K562 (cell line): ENCODE results near the gene GINS2. TPM values are rescaled to one million over a fixed set of nuclear protein-coding genes. Genes with fewer than 3 reads are reported as not detected.
A peak's percentile ranks its signal among the peaks of the same experiment; 100 is the strongest.

Source experiments
- ATAC-seq: fragments of 200-7000 bp; cut with Tn5 transposase; 3 replicates; pipeline ENCODE4 v1.9.1; 2020; ENCODE audit warnings: moderate library complexity
- BruUV-seq: library from RNA; stranded (reverse); fragments of 400-500 nt; replicated peaks from 2 replicates; lab custom pipeline; 2021; lab: Mats Ljungman, UMichigan
- CTCF ChIA-PET: fragments of 300-600 bp; formaldehyde crosslinking; extraction: SDS; loops from one replicate; lab custom pipeline; 2021; ENCODE audit warnings: low intra/inter-chr PET ratio; lab: Yijun Ruan, JAX
- POLR2A ChIA-PET: fragments of 300-600, 350-650 bp; sonication (Branson Sonifier 250); formaldehyde crosslinking; extraction: SDS; loops from one replicate; lab custom pipeline; 2021; ENCODE audit warnings: antibody characterized with exemption, inconsistent platforms; lab: Yijun Ruan, JAX
- DNase-seq, 4 experiments: peaks; one replicate each; pipeline versions ENCODE4 v3.0.0 to v3.0.0-alpha.2; 2011 to 2018; ENCODE audit warnings: low spot score in 3 of 4, mixed read lengths in 3 of 4; ENCODE audit errors: extremely low read depth in 1 of 4
- FAIRE-seq: peaks from 2 replicates; lab custom pipeline; 2011; peaks lifted over from hg19 to GRCh38; lab: Jason Lieb, UNC
- H2AFZ ChIP-seq: 2 replicates; pipeline ENCODE4 v1.6.0; 2011; ENCODE audit warnings: low read depth, low read length, control low read depth, inconsistent platforms
- H3K27ac ChIP-seq: fragments of 200-600 bp; 3 replicates; pipeline ENCODE4 v1.8.0; 2011; ENCODE audit warnings: low read depth, mild to moderate bottlenecking, control low read depth, inconsistent platforms, low read length, moderate library complexity, mixed read lengths; ENCODE audit errors: extremely low read depth
- H3K27me3 ChIP-seq, 2 experiments: fragments of 300-600 bp in 1 of 2; 2 replicates in 1 of 2; 3 replicates in 1 of 2; pipeline versions ENCODE4 v1.6.0 to v1.8.0; 2011; ENCODE audit warnings: inconsistent platforms in 2 of 2, low read length in 2 of 2, mild to moderate bottlenecking in 1 of 2, mixed read lengths in 1 of 2, moderate library complexity in 1 of 2; ENCODE audit not compliant: control insufficient read depth in 2 of 2, insufficient read depth in 2 of 2
- H3K36me3 ChIP-seq: fragments of 300-600 bp; 3 replicates; pipeline ENCODE4 v1.8.0; 2011; ENCODE audit warnings: mild to moderate bottlenecking, low read length, inconsistent platforms; ENCODE audit not compliant: control insufficient read depth, insufficient read depth
- H3K4me1 ChIP-seq, 2 experiments: fragments of 200-600 bp in 1 of 2; replicated peaks in 1 of 2; 2 replicates in 1 of 2; 3 replicates in 1 of 2; pipeline versions ENCODE4 v1.5.1 to v1.8.0; 2011; ENCODE audit warnings: inconsistent platforms in 2 of 2, low read length in 2 of 2, mild to moderate bottlenecking in 1 of 2, mixed read lengths in 1 of 2, moderate library complexity in 1 of 2; ENCODE audit not compliant: control insufficient read depth in 2 of 2, insufficient read depth in 2 of 2
- H3K4me2 ChIP-seq: 2 replicates; pipeline ENCODE4 v1.6.1; 2011; ENCODE audit warnings: low read length, control low read depth, inconsistent platforms, mixed read lengths; ENCODE audit not compliant: insufficient read depth
- H3K4me3 ChIP-seq: fragments of 200-600 bp; sonication (generic), shearing (Covaris generic); 2 replicates; pipeline ENCODE4 v1.5.1; 2016; ENCODE audit warnings: control low read depth, inconsistent platforms
- H3K79me2 ChIP-seq: fragments of 200-600 bp; 3 replicates; pipeline ENCODE4 v1.8.0; 2011; ENCODE audit warnings: low read length, inconsistent platforms; ENCODE audit not compliant: control insufficient read depth, insufficient read depth
- H3K9ac ChIP-seq, 2 experiments: 2 replicates each; pipeline versions ENCODE4 v1.6.0 to v1.6.1; 2011; ENCODE audit warnings: low read depth in 2 of 2, low read length in 2 of 2, control low read depth in 1 of 2, inconsistent platforms in 1 of 2, mild to moderate bottlenecking in 1 of 2, mixed read lengths in 1 of 2; ENCODE audit not compliant: insufficient read depth in 1 of 2
- H3K9me1 ChIP-seq: one replicate; pipeline ENCODE4 v1.6.0; 2011; ENCODE audit warnings: inconsistent platforms, mild to moderate bottlenecking, low read length, moderate library complexity; ENCODE audit not compliant: control insufficient read depth, insufficient read depth
- H3K9me3 ChIP-seq: replicated peaks from 2 replicates; pipeline ENCODE4 v1.5.1; 2011; ENCODE audit warnings: low read depth, low read length, inconsistent platforms; ENCODE audit not compliant: control insufficient read depth, insufficient read depth
- H4K20me1 ChIP-seq: replicated peaks from 2 replicates; pipeline ENCODE4 v1.6.1; 2011; ENCODE audit warnings: low read length, inconsistent platforms, mixed read lengths; ENCODE audit not compliant: control insufficient read depth, insufficient read depth
- POLR2G ChIP-seq: fragments of 200-400 bp; formaldehyde crosslinking; IDR thresholded peaks from 2 replicates; pipeline ENCODE4 v1.6.1; 2017; ENCODE audit warnings: low read depth, mild to moderate bottlenecking, antibody characterized with exemption, low read length, moderate library complexity
- SPI1 ChIP-seq: IDR thresholded peaks from 2 replicates; pipeline ENCODE4 v1.6.1; 2011; ENCODE audit warnings: low read depth, low read length, control low read depth, borderline replicate concordance
- SRSF3 ChIP-seq: fragments of 200-400 bp; formaldehyde crosslinking; IDR thresholded peaks from 2 replicates; pipeline ENCODE4 v1.6.1; 2016; ENCODE audit warnings: mild to moderate bottlenecking, low read length, moderate library complexity; ENCODE audit not compliant: insufficient read depth
- STAG1 ChIP-seq: sonication (generic); formaldehyde crosslinking; IDR thresholded peaks from 2 replicates; pipeline ENCODE4 v1.5.0; 2020; ENCODE audit warnings: missing genetic modification reagents, borderline replicate concordance
- WGBS: fragments of 100-300 bp; shearing (Covaris generic); methylation state at CpG from one replicate; pipeline ENCODE4 v1.1.6; 2016; ENCODE audit warnings: low coverage, mixed read lengths; ENCODE audit not compliant: insufficient coverage; ENCODE audit errors: missing lambda C conversion rate; 5-methylcytosine and 5-hydroxymethylcytosine counted together
- in situ Hi-C: fragments of 300-500 bp; cut with MboI; formaldehyde crosslinking; loops from 4 replicates; pipeline ENCODE4 v1.15.0; 2018; ENCODE audit warnings: inconsistent platforms, mixed read lengths
- intact Hi-C: fragments of 100-400 bp; cut with micrococcal nuclease; formaldehyde crosslinking; loops from 2 replicates; pipeline ENCODE4 v1.14.2; 2022
- polyA plus RNA-seq, 8 experiments: library from polyadenylated mRNA; depleted of rRNA in 4 of 8; stranded (reverse) in 5 of 8; unstranded in 3 of 8; fragments of >200 nt; fragmentation: Nextera tagmentation in 2 of 8; fragmentation: Illumina TruSeq in 1 of 8; extraction: Ambion mirVana in 2 of 8; extraction: Trizol in 1 of 8; gene quantifications; 2 replicates each; pipeline versions ENCODE4 v1.2.1 to v1.2.3, GENCODE V29; 2011 to 2014; ENCODE audit warnings: inconsistent platforms in 1 of 8, missing spikeins in 1 of 8
- total RNA-seq, 7 experiments: library from RNA; depleted of rRNA in 6 of 7; stranded (reverse); fragments of >200 nt in 6 of 7; fragmentation: Illumina TruSeq in 2 of 7; extraction: Trizol in 2 of 7; gene quantifications; 2 replicates each; pipeline versions ENCODE4 v1.2.1 to v1.2.3, GENCODE V29; 2011 to 2021; ENCODE audit warnings: low replicate concordance in 1 of 7
- TF ChIP-seq, protein P1 (sequence below): fragments of 450-650 bp; IDR thresholded peaks from 2 replicates; pipeline ENCODE4 v1.6.1; 2016; ENCODE audit warnings: borderline replicate concordance
- TF ChIP-seq, protein P2 (sequence below), 2 experiments: fragments of 450-650 bp; formaldehyde crosslinking in 1 of 2; IDR thresholded peaks; 2 replicates each; pipeline versions ENCODE4 v1.4.0 to v1.6.1; 2014 to 2020; ENCODE audit warnings: mild to moderate bottlenecking in 2 of 2, borderline replicate concordance in 1 of 2, low read depth in 1 of 2
- TF ChIP-seq, protein P3 (sequence below): sonication (generic); formaldehyde crosslinking; IDR thresholded peaks from 2 replicates; pipeline ENCODE4 v1.8.1; 2023; ENCODE audit warnings: mild to moderate bottlenecking, missing genetic modification reagents

The GINS2 gene
- total and polyA plus RNA-seq, 9 of the 15 experiments (the other 6 are each of a cell fraction or from before 2014, with no cell fraction given): 40.4 to 76.2 (median 44.6) TPM

DNA sequence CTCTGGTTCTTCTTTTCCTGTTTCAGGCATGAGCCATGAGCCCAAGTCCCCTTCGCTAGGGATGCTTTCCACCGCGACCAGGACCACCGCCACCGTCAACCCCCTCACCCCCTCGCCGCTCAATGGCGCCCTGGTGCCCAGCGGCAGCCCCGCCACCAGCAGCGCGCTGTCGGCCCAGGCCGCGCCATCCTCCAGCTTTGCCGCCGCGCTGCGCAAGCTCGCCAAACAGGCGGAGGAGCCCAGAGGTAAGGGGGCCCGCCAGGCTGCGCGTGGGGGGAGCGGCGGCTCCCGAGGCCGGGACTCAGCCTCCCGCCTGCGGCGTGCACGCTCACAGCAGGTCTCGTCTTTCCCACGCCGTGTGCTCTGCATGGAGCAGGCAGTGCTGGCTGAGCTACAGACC, 54.9 kb downstream of the GINS2 start:
- Histone ChIP-seq H3K9ac (no peak overlapping the region; a peak in 1 of 4 replicates), H3K4me2 (no peak overlapping the region), H2AFZ (no peak overlapping the region), H3K9me3 (peaks cover 5% of the 10 kb centered on the region; the same call in 1 of the 2 replicates), H3K9me1 (peaks cover 16% of the 10 kb centered on the region), H3K27ac (no peak overlapping the region), H3K36me3 (peaks cover 97% of the 10 kb centered on the region; the same call in 2 of the 3 replicates), H4K20me1 (peaks cover 92% of the 10 kb centered on the region), H3K4me3 (no peak overlapping the region), H3K27me3 (no peaks in the 10 kb centered on the region), H3K4me1 (peaks cover 0 to 80% of the 10 kb centered on the region in 2 experiments; a peak in 2 of 5 replicates), H3K79me2 (peaks cover 99% of the 10 kb centered on the region)
- FAIRE-seq: no peak
- 93% methylated on average over 21 of the region's 35 CpGs for WGBS
- no peak for ATAC-seq
- ChIA-PET POLR2A (interaction anchor here (0.7 to 1.0 kb wide), 2 partner anchors 11 to 17 kb away, joined by 3 read pairs; no protein-coding TSS in a partner anchor), CTCF (no interaction called here)
- no peak for DNase-seq
- intact Hi-C loops: no loop called here
- in situ Hi-C loops: no loop called here
- BruUV-seq: no TSS peak
- TF ChIP-seq, protein P1, sequence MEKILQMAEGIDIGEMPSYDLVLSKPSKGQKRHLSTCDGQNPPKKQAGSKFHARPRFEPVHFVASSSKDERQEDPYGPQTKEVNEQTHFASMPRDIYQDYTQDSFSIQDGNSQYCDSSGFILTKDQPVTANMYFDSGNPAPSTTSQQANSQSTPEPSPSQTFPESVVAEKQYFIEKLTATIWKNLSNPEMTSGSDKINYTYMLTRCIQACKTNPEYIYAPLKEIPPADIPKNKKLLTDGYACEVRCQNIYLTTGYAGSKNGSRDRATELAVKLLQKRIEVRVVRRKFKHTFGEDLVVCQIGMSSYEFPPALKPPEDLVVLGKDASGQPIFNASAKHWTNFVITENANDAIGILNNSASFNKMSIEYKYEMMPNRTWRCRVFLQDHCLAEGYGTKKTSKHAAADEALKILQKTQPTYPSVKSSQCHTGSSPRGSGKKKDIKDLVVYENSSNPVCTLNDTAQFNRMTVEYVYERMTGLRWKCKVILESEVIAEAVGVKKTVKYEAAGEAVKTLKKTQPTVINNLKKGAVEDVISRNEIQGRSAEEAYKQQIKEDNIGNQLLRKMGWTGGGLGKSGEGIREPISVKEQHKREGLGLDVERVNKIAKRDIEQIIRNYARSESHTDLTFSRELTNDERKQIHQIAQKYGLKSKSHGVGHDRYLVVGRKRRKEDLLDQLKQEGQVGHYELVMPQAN: no peak
- TF ChIP-seq, protein P2, sequence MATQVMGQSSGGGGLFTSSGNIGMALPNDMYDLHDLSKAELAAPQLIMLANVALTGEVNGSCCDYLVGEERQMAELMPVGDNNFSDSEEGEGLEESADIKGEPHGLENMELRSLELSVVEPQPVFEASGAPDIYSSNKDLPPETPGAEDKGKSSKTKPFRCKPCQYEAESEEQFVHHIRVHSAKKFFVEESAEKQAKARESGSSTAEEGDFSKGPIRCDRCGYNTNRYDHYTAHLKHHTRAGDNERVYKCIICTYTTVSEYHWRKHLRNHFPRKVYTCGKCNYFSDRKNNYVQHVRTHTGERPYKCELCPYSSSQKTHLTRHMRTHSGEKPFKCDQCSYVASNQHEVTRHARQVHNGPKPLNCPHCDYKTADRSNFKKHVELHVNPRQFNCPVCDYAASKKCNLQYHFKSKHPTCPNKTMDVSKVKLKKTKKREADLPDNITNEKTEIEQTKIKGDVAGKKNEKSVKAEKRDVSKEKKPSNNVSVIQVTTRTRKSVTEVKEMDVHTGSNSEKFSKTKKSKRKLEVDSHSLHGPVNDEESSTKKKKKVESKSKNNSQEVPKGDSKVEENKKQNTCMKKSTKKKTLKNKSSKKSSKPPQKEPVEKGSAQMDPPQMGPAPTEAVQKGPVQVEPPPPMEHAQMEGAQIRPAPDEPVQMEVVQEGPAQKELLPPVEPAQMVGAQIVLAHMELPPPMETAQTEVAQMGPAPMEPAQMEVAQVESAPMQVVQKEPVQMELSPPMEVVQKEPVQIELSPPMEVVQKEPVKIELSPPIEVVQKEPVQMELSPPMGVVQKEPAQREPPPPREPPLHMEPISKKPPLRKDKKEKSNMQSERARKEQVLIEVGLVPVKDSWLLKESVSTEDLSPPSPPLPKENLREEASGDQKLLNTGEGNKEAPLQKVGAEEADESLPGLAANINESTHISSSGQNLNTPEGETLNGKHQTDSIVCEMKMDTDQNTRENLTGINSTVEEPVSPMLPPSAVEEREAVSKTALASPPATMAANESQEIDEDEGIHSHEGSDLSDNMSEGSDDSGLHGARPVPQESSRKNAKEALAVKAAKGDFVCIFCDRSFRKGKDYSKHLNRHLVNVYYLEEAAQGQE (IDR thresholded peaks at IDR 0.05; ENCODE audit: borderline replicate concordance): no peak
- TF ChIP-seq, protein P2 (CRISPR knock-in tag; IDR thresholded peaks at IDR 0.05; ENCODE audit: low read depth): no peak
- TF ChIP-seq, protein P3, sequence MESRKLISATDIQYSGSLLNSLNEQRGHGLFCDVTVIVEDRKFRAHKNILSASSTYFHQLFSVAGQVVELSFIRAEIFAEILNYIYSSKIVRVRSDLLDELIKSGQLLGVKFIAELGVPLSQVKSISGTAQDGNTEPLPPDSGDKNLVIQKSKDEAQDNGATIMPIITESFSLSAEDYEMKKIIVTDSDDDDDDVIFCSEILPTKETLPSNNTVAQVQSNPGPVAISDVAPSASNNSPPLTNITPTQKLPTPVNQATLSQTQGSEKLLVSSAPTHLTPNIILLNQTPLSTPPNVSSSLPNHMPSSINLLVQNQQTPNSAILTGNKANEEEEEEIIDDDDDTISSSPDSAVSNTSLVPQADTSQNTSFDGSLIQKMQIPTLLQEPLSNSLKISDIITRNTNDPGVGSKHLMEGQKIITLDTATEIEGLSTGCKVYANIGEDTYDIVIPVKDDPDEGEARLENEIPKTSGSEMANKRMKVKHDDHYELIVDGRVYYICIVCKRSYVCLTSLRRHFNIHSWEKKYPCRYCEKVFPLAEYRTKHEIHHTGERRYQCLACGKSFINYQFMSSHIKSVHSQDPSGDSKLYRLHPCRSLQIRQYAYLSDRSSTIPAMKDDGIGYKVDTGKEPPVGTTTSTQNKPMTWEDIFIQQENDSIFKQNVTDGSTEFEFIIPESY: peak; percentile 95
- TF ChIP-seq SPI1: no peak
- peak; percentile 40; the same call in 1 of the 2 replicates for TF ChIP-seq POLR2G
- no peak for TF ChIP-seq SRSF3
- TF ChIP-seq STAG1 (CRISPR knock-in tag): no peak
